Hypothalamus (tissue), 51 donors: ENCODE data around the gene BICRAL.
"Not testable (repeated sequence)": the region's sequence is repeated elsewhere in the genome, so short reads cannot be mapped to it uniquely, and the experiment has no call there.

ENCODE experiments used
- DNase-seq, 51 donors: peaks; one replicate each; lab custom pipeline; 2025; lab: John Stamatoyannopoulos, UW

The BICRAL gene

DNA sequence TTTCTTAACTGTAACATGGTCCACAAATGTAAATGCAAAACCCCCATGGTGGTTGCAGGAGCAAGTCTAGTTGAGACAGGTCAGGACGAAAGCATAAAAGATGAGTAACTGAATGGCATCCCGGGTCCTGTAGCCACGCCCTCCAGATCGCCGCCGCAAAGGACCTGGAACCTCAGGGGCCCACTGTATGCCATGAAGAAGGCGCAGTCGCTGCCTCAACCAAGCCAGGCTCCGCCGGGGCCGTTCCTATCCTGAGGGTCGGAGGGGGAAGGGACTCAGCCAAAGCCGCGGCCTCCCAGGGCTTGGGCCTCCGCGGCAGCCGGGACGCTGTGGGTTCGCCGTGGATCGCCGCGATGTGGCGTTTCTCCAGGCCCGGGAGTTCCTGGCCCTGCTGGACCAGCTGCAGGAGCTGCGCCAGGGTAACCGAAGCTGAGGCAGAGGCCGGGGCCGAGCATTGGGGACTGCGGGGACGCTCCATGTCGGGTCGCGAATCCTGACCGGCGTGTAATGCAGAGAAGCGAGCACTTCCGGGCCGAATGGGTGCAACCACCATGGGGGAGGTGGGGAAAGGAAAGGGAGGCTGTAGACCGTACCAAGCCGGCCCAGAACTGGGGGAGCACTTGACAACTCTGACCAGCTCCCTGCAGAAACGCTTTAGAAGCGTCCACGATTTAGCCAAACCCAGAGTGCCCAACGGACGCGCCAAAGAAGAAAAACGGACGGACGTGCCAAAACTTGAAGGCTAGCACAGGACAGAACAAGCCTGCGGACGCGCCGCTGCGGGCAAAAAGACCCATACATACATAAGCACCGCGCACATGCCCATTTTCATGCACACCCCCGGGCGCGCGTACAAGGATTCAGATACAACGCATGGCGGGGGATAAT lies 108.7 kb downstream of the BICRAL start:
- peak; percentile 47 to 94 (median 86) for DNase-seq

DNA sequence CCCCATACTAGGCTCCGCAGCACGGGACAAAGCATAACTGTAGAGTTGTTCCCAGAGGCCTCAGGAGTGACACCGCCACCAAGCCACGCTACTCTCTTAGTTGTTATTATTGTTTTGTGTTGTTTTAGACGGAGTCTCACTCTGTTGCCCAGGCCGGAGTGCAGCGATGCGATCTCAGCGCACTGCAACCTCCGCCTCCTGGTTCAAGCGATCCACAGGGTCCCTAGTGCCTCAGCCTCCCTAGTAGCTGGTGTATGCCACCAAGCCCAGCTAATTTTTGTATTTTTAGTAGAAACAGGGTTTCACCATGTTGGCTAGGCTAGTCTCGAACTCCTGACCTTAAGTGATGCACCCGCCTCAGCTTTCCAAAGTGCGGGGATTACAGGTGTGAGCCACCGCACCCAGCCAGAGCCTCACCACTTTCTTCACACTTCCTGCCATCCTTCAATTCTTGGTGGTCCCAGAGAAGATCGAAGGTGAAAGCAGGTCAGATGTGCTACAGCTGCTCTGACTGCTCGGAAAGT lies 109.4 kb downstream of the BICRAL start:
- no peak for DNase-seq

DNA sequence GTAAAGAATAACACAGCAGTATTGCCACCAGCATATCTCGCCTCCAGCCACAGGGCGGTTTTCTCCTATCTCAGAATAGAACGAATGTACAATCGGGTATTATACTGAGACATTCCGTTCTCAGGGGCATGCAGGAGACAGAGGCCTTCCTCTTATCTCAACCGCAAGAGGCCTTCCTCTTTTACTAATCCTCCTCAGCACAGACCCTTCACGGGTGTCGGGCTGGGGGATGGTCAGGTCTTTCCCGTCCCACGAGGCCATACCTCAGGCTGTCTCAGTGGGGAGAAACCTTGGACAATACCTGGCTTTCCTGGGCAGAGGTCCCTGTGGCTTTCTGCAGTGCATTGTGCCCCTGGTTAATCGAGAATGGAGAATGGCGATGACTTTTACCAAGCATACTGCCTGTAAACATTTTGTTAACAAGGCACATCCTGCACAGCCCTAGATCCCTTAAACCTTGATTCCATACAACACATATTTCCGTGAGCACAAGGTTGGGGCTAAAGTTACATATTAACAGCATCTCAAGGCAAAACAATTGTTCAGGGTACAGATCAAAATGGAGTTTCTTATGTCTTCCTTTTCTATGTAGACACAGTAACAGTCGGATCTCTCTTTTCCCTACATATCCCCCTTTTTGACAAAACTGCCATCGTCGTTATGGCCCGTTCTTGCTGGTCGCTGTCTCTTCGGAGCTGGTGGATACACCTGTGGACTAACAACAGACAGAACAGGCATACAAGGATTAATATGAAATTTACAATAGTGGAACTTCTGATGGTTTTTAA lies 112.4 kb downstream of the BICRAL start:
- peak in 1 of 51 donors; percentile 5 for DNase-seq

DNA sequence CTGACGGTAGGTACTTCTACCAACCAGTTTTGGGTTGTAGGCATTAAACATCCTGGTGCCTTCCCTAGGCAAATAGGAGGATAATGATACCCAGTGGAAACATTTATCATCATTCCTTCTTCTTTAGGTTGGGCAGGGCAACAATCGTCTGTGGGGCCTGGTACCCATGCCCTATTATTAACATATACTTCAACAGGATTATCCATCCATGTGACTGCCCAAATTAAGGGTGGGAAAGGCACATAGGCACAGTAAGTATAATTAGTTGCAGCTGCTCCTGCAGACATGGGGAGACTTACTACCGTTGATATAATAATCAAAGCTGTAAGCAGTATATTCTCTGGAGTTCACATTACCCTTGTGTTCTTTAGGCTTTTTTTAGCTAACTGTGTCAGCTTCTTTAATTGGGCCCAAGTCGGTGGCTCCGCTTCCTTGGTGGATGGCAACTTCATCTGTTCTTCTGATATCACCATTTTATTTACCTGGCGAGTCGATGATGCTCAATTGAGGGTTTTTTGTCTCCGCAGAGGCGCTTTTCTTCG lies 114.4 kb downstream of the BICRAL start:
- DNase-seq: no peak

GRCh38 chr6:42898891-42899361 lies 117.1 kb downstream of the BICRAL start:
- peak in 37 of 51 donors; percentile 2 to 85 (median 48) for DNase-seq

DNA sequence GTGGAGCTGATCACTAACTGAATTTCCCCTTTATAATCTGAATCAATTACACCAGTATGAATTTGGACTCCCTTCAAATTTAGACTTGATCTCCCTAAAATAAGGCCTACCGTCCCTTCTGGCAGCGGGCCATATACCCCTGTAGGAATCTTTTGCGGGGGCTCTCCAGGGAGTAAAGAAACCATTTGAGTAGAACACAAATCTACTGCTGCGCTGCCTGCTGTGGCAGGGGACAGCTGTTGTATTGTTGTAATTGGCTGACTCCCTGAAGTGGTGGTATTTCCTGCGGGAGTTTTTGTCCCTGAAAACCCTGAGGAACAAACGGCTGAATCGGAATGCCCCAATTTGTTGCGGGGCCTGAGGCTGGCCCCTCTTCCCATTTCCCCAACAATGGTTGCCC lies 118.0 kb downstream of the BICRAL start:
- DNase-seq: no peak

DNA sequence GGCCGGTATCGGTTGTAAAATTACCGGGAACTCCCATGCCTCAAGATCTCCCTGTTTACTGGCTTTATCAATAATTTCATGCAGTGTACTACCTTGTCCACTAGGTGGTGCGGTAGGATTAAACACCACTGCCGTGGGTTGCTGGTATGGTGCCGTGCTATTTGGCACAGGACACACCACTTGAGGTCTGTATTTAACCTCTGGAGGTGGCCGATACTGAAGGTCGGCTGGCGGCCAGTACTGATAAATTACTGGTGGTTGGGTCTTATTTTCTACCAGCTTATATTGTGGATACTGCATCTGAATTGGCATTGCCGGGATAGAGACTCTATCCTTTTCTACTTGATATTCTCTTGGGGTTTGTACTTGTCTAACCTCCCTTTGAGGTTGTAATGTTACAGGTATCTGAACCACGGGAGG lies 119.7 kb downstream of the BICRAL start:
- DNase-seq: peak in 44 of 51 donors; percentile 3 to 85 (median 46)

DNA sequence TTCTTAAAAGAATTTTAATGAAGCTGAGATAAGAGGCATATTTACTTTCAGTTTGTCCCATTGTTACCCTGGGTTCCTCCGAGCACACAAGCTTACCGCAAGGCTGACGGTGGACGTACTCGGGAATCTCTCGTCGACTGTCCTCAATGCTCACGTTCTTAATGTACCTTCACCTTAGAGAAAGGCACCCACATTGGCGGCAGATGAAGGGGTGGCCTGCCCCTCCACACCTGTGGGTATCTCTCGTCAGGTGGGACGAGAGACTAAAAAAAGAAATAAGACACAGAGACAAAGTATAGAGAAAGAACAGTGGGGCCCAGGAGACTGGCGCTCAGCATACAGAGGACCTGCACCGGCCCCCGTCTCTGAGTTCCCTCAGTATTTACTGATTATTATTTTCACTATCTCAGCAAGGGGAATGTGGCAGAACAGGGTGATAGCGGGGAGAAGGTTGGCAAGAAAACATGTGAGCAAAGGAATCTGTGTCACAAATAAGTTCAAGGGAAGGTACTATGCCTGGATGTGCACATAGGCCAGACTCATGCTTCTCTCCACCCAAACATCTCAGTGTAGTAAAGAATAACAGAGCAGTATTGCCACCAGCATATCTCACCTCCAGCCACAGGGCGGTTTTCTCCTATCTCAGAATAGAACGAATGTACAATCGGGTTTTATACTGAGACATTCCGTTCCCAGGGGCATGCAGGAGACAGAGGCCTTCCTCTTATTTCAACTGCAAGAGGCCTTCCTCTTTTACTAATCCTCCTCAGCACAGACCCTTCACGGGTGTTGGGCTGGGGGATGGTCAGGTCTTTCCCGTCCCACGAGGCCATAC lies 120.8 kb downstream of the BICRAL start:
- DNase-seq: not testable (repeated sequence)

DNA sequence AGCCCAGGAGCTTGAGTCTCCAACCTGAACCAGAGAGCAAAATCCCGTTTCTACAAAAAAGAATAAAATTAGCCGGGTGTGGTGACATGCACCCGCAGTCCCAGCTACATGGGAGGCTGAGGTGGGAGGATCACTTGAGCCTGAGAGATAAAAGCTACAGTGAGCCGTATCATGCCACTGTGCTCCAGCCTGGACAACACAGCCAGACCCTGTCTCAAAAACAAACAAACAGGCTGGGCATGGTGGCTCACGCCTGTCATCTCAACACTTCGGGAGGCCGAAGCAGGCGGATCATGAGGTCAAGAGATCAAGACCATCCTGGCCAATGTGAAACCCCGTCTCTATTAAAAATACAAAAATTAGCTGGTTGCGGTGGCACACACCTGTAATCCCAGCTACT lies 122.6 kb downstream of the BICRAL start:
- no peak for DNase-seq

DNA sequence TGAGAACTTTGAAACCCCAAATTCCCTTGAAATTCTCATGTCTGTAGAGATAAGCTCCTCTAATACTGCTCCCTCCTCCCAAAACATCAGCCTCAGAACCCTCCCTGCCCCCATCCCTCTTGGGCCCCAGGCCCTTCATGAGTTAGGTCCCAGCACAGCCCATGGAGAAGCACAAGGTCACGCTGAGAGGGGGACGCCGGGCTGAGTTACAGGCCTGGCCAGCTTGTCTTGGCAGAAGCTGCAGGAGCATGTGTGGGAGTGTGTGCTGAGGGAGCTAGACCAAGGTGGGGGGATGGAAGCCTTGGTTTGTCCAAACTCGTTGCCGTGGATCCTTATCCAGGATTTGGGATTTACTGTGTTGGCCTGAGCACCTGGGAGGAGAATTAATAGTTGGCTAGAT lies 125.5 kb downstream of the BICRAL start:
- DNase-seq: peak in 1 of 51 donors; percentile 14

GRCh38 chr6:42909835-42910234 lies 128.0 kb downstream of the BICRAL start:
- DNase-seq: no peak

GRCh38 chr6:42911171-42912021 lies 129.5 kb downstream of the BICRAL start:
- no peak for DNase-seq

DNA sequence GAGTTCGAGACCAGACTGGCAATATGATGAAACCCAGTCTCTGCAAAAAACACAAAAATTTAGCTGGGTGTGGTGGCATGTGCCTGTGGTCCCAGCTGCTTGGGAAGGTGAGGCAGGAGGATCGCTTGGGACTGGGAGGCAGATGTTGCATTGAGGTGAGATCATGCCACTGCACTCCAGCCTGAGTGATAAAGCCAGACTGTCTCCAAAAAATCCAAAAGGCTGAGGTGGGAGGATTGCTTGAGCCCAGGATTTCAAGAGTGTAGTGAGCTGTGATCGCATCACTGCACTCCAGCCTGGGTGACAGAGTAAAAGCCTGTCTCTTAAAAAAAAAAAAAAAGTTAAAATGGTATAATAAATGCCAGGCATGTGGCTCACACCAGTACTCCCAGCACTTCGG lies 132.7 kb downstream of the BICRAL start:
- DNase-seq: no peak

GRCh38 chr6:42915732-42916131 lies 133.9 kb downstream of the BICRAL start, which contains the start of gene PTCRA:
Gene PTCRA, plus strand, starts transcription at chr6:42916053. Its CDS starts 17 bp downstream, at chr6:42916070.
- DNase-seq: no peak

DNA sequence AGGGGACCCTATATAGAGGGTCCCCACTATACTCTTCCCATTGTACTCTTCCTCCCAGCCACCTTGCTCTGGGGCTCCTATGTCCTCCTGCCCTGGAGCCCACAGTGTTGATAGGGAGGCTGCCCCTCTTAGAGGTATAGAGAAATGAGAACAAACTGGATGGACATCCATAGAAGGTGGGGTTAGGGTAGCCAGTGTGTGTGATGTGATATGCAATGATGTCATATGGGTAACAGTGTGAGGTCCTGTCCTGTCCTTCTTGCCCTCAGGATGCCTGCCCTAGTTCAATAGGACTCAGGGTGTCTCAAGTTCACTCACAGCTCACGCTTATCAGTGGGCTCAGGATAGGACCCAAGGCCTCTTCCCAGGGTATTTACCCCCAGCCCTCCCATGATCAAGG lies 134.4 kb downstream of the BICRAL start:
- no peak for DNase-seq
